ENCODE results near the gene PROM2.

PROM2 gene

DNA sequence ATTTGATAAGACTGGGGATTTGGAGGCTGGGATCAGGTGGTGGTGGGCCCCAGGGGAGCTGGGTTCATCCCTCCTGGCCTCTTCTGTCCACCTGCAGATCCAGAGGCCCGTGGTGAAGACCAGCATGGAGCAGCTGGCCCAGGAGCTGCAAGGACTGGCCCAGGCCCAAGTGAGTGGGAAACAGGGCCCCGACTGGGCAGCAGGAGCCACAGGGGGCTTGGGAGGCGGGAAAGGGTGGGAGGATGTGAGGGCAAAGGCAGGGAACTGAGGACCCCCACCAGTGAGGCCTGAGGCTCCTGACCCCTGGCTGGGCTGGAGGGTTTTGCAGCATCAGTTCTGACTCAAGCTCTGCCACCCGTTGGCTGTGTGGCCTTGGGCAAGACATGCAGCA, 11.3 kb downstream of the PROM2 start:
- no peak for DNase-seq (ENCODE audit: low spot score)

DNA sequence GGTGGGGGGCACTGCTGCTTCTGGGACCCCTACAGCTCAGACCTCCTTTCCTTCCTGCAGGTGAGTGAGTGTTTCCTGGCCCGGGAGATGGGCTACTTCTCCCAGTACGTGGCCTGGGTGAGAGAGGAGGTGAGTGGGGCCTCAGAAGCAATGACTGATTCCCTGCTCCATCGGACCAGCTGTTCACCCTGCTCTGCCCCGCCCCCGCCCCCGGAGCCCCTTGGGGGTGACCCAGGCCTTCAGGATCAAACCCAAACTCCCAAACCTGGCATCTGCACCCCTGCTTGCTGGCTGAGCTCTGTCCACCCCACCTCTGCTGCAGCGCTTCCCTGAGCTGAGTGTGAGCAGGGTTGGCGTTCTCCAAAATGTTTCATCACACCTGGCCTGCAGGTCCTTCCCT, 13.1 kb downstream of the PROM2 start:
- no peak for DNase-seq (ENCODE audit: low spot score)

DNA sequence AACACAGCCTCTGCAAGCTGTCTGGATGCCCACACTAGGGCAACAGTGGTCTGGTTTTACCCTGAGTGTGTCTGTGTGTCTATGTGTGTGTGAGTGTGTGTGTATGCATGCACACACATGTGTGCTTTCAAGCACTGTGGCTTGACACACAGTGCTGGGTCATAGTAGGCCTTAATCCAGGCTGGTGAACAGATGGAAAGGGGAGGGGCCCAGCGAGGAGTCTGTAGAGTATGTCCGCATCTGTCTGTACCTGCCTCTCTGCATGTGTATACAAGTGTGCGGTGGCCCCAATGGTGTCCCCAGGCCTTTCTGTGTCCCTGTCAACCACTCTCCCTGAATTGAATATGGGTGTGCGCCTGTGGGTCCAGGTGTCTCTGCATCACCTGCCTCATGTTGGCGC, 13.6 kb downstream of the PROM2 start:
- no peak for DNase-seq (ENCODE audit: low spot score)

DNA sequence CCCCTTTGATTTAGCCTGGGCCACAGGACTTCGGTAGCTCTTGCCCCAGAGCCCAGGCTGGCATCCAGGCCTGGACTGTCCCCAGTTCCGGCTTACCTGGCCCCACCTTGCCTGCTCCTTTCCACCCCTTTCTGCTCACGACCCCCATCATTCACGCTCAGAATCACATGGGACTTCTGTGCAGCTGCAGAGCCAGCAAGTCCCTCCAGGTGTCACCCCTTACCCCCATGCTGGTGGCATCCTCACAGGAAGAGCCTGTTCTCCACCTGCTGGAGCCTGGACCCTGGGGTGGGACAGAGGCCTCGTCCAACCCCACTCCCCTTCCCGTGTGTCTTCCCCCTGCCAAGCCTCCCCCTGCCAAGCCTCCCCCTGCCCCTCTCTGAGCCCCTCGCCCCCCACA, 15.0 kb downstream of the PROM2 start:
- no peak for DNase-seq (ENCODE audit: low spot score)

DNA sequence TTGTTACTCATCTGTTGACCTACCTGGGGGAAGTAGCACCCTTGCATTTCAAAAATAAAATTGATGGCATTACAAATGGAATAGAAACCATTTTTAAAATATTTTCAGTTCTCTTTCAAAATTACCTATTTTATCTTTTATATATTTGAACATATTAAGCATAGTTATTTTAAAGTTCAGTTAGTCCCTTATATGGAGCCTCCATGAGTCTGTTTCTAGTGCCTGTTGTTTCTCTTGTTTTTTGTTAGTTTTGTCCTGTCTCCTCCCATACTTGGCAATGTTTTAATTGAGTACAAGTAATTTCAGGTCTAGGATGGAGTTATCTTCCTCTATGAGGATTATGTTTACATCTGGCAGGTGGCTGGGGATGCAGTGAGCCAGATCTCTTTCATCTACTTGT, 17.0 kb downstream of the PROM2 start:
- no peak for DNase-seq (ENCODE audit: low spot score)

DNA sequence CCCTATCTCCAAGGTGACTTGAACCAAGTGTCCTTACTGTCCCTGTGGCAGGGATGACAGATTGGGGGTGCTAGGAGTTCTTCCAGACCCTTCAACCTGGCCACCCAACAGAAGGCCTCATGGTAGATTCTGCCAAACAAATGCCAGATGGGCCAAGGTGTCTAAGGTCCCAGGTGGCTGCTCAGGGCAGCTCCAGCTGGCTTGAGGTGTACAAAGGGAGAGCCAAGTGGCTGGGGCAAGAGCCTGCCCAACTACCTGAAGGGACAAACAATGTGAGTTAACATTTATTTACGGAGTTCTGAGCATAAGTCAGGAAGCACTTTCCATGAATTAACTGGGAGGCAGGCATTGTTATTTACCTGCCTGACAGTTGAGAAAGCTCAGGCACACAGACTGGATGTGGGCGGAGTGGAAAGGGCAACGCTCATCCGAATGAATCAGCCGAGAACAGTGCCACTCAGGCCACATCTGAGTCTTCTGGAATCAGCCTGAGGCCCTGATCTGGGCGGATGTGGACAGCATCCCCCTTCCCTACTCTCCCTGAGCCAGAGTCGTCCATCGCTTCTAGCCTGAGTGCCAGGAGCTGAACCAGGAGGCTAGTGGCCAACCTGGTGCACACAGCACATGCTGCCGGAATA, 18.5 kb downstream of the PROM2 start:
- no peak for DNase-seq (ENCODE audit: low spot score)

DNA sequence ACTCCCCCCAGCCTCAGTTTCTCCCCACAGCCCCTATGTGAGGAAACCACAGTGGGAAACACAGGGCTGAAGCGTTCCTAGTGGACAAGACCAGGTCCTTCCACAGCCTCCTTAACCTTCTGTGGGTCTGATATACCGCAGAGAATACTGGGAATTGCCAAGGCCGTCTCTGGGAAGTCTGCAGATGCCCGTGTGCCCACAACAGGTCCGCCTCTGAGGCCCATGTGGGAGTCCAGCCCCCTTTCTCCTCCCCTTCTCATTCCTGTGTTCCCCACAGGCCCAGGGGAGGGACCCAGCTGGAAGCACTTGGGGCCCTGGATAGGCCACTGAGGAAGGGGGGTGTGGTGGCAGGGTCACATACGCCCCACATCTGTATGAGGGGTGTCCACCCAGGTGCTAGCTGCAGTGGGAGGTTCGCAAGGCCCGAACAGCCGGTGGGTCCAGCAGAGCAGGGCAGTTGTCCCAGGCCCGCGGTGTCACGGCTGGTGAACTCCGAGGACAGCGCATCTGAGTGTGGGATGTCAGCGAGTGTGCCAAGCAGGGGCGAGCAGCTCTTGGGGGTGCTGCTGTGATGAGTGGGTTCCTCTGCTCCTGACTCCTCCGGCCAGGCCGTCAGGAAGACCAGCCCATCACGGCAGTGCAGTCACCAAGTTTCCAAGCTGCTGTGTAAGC, 20.5 kb downstream of the PROM2 start:
- no peak for DNase-seq (ENCODE audit: low spot score)

DNA sequence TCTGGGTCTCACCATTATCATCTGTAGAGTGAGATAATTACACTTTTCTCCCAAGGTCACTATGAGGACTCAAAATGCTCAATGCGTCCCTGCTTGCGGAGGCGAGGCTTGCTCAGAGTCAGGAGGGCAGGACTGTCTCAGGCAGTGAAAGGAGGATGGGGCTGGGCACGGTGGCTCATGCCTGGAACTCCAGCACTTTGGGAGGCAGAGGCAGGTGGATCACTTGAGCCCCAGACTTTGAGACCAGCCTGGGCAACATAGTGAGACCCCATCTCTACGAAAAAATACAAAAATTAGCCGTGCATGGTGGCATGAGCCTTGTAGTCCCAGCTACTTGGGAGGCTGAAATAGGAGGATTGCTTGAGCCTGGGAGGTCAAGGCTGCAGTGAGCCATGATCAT, 21.1 kb downstream of the PROM2 start:
- DNase-seq (ENCODE audit: low spot score): no peak

DNA sequence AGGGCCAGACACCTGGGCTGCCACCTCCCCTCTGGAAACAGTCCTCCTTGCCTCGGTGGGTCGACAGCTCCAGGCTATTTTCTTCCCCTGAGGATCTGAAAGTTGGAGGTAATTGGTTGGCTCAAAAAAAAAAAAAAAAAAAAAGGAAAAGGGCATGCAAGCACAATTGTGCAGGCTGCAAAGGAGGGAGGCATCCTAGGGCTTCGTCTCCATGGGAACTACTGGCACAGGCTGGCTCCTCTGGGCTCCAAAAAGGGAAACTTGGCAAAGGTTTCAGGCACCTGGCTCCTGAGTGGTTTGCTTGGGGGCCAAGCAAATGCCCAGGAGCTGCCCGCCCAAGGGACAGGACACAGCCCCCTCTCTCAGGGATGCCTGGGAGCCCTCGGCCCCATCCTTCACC, 21.8 kb downstream of the PROM2 start:
- DNase-seq (ENCODE audit: low spot score): no peak

DNA sequence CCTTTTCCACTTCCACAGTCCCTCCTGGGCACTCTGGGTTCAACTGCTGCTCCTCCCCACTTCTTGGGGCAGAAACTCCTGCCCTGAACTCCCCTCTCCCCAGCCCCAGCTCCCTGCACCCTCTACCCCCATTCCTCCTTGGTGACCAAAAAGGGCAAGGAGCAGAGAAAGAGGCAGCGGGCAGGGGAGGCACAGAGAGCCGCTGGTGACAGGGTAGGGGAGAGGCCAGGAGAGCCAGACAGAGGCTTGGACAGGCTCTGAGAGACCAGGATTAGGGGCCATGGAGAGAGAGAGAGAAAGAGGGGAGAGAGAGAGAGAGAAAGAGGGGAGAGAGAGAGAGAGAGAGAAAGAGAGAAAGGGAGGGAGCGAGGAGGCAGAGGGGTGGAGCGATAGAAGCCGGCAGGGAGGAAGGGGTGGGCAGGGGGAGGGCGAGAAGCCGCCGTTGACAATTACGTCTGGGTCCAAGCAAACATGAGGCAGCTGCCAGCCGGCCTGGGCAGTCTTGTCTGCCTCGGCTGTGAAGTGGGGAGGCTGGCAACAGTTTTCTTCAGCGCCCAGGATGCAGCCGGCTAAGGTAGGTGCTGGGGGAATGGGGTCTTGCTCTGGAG, 22.7 kb downstream of the PROM2 start, which contains the start of gene KCNIP3:
Gene KCNIP3, plus strand, starts transcription at position 468 of the 608 bp plus-strand sequence. Its CDS starts 92 bp downstream, at position 560.
- DNase-seq (ENCODE audit: low spot score): no peak

DNA sequence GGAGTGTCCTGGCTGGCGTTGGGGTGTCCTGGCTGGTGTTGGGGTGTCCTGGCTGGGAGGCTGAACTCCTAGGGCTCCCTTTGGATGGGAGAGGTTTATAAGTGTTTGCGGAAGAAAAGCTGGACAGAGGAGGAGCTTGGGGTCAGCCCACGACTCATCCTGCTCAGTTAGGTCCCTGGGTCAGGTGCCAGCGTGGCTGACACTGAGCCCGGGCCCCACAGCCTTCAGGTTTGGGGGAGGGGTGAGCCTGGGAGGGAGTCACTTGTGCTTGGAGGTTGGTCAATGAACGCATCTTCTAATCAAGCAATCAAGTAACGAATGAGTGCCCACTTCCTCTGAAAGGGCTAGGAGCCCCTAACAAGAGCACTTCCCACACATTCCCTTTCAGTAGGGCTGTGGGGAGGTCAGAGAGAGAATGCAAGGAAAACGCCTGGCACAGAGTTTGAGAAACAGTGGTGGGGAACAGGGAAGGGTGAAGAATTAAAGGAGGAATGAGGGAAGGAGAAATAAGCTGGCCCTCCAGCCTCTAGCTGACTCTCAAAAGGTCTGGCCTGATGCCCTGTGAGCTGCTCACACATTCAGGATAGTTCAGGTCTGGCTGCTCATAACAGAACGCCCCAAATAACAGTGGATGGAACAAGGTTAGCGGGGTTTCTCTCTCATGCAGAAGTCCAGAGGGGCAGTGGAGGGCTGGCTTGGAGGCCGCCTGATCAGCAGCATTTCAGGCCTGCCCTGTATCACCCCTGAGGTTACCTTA, 23.6 kb downstream of the PROM2 start:
- no peak for DNase-seq (ENCODE audit: low spot score)

DNA sequence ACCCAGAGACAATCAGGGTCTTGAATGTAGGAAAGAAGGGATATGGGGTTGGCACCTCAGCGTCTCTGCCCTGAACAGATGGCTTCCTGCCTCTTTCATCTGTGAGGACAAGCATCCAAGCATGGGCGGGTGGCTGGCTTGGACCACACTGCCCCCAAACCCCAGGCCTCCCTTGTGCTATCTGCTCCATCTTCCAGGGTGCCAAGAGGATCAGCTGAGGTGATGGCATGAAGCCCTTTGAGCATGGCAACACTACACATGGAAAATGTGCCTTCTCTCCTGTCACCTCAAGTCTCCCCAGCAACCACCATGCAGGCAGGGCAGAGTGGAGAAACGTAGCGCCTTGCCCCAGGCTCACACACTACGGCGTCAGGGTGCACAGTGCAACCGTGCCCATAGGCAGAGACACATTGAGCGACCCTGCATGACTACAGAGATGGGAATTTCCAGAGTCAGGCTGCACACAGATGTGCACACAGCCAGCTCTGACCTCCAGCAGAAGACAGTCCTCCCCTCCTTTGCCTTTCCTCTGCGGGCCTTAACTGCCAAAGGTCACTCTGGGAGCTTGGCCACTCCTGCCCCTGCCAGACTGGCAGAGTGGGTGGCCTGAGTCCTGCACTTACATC, 24.4 kb downstream of the PROM2 start:
- DNase-seq (ENCODE audit: low spot score): no peak

DNA sequence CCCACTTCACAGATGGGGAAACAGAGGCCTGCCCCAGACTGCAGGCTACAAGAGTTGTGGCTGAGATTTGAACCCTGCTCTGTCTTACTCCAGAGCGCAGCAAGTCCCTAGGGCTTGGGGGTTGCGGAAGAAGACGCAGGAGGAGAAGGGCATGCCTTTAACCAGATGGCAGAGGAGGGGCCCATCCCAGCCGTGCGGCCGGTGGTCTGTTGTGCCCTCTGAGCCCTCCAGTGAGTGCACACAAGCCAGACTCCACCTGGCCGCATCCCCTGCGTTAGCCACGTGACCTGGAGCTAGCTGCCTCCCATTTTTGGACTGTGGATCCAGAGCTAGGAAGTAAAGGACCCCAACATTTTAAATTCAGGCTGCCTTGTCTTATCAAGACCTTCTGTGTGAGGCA, 25.7 kb downstream of the PROM2 start:
- no peak for DNase-seq (ENCODE audit: low spot score)

DNA sequence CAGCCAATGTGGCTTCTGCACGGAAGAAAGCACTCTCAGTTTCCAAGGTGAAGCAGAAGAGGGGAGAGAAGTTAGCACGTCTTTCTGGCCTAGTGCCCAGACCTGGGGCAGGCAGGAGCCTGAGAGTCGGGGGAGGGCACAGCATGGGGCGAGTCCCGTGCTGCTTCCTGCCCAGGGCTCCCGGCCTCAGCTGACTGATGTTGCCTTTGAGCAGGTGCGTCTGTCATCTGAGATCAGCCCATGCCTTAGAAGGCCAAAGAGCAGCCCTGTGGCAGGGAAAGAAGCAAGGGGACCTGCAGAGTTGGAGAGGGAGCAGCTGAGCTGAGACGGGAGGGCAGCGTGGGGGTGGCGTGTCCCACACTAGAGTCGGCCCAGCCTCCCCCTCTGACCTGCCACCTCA, 26.2 kb downstream of the PROM2 start:
- no peak for DNase-seq (ENCODE audit: low spot score)

DNA sequence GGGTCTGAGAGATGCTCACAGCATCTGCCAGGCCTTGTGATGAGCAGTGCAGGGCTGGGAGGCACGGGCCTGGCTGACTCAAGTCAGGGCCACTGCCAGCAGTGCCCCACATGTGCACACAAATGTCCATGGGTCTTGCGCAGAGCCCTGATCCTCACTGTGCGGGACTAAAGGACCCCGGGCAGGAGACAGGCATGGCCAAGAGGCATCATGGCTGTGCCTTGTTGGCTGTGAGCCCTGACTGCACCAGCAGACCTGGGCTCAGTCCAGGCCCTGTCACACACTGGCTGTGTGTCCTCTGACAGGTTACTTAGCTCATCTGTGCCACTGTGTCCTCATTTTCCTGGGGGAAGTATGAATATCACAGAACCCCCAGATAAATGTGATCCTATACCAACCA, 26.9 kb downstream of the PROM2 start:
- DNase-seq (ENCODE audit: low spot score): no peak

DNA sequence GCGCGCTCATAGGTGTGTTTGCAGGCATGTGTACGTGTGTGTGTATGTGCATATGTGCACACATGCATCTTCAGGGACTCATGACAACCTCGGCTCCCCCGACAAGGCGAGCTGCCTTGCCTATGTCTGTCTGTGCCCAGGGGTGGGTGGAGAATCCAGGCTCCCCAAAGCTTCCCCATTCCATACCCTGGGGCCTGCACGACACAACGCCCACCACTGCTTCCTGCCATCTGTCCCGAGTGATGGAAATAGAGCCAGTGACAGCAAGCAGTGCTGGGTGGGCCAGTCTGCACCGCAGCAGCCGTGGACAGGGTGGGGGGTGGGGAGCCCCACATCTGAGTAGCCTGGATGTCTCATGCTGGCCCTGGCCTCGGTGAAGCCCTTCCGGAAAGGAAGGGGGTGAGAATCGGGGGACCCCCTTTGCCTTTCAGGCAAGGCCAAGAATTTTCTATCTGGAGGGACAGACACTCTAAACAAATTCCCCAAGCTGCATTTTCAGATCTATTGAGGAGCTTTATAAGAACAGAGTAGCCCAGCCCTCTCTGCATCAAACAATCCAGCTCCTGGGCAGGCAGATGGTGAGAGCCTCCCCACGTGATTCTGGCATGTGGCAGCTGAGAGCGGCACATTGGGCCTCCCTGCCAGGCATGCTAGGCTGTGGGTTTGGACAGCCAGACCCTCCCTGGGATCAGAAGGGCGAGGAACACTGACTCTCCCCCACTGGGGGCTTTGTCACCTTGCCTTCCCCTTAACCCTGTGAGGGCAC, 27.8 kb downstream of the PROM2 start:
- DNase-seq (ENCODE audit: low spot score): no peak

DNA sequence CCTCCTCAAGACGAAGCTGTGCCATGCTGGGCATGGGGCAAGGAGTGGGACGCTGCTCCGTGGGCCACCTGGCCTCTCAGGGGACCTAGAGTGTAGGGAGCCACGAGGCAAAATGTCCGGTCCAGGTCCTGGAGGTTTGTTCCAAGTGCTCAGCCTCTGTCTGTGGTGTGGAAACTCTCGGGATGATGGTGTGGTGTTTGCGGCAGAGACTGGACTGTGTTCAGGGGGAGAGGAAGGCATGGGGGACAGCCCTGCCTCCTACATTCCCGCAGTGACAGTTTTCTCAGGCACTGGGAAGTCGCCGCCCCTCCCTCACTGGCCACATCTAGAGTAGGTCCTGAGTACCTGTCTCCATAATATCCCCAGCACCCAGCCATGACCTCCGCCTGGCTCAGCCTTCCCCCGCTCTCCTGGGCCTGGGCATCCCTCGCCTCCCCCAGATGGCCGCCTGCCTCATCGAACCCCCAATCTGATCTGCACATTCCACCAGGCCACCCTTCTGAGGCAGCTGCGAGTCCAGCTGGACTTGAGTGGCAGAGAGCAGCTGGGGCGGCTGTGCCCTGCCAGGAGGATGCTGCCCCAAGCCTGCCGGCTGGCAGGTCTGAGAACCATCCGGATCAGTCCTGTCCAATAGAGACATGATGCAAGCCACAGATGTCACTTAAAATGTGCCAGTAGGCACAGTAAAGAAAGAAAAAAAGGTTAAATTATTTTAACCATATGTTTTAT, 29.1 kb downstream of the PROM2 start:
- no peak for DNase-seq (ENCODE audit: low spot score)

DNA sequence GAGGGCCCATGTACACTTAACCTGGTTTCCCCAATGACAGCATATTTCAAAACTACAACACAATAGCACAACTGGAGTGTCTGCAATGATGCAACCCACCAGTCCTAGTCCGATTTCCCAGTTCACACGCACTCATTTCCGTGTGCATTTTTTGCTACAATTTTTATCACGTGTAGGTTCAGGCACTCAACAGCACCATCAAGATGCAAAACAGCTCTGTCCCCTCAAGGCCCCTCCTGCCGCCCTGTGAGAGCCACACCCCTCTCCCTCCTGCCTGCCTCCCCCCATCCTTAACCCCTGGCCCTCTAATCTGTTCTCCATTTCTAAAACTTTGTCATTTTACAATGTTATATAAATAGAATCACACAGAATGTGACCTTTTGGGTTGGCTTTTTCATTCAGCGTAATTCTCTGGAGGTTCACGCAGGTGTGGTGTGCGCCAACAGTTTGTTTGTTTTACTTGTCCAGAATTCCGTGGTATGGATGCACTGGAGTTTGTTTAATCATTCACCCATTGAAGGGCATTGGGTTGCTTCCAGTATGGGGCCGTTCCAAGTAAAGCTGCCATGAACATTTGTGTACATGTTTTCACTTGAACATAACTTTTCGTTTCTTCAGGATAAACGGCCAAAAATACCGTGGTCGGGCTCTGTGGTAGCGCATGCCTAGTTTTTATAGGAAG, 31.3 kb downstream of the PROM2 start:
- no peak for DNase-seq (ENCODE audit: low spot score)

DNA sequence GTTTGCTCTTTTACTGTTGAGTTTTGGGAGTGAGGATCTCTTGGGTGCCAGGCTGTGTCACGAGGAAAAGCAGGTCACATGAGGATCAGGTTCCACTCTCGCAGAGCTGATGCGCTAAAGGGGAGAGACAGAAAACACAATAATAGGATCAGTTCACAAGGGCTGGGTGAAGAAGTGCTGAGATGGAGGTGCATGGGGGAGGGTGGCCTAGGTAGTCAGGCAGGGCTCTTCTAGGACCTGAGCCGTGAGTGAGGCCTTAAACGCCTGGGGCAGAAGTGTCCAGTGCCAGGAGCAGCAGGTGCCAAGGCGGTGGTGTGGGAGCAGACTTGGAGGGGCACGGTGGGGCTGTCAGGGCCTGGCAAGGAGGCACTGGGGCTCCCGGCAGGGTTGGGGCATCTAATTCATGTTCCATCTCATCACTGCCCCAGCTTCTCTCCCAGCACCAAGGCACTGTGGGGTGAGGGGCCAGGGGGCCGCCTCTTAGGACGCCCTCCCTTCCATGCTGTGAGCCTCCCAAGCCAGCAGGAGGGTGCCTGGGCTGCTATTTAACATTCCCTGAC, 32.2 kb downstream of the PROM2 start:
- no peak for DNase-seq (ENCODE audit: low spot score)

DNA sequence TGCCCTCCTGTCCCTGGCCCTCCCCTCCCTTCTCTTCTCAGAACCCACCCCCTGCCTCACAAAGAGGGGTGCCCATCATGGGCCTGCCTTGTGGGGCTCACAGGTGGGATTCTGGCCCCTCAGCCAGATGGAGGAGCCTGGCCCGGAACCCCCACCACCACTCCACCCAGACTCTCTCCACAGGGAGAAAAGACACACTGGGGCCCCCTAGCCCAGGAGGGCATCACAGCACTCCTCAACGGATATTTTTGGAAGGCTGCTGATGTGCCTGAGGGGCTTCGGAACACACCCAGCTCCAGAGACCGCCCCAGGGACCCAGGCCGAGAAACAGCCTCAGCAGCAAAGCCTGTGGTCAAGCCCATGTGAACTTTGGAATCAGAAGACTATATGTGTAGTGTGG, 32.8 kb downstream of the PROM2 start:
- no peak for DNase-seq (ENCODE audit: low spot score)

Data from AG08395 (cell line).